NCI-H446 treated with DMSO at 0.1 percent for 48 hours (cell line): ENCODE measurements around the gene PAX9.
"Not testable (repeated sequence)": the region's sequence is repeated elsewhere in the genome, so short reads cannot be mapped to it uniquely, and the experiment has no call there.

Source experiments
- DNase-seq: peaks from one replicate; lab custom pipeline; 2025; lab: John Stamatoyannopoulos, UW

Gene PAX9

DNA sequence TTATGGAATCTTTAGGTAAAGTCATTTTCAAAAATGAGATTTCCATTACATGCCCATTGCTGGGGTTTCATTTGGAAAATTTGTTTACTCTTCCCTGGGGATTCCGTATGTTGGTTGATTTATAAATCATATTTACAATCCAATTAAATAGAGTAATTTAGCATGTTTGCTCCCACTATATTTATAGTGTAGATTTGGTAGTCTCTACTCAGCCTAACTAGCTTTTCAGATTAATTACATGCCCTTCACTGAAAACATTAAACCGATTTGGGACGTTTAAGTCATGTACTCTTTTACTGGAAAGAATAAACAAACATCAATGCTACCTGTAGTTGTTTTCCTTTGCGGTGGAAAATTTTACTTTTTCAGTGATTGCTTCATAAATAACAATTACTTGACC is 10.4 kb downstream of the PAX9 start:
- DNase-seq, result no peak

GRCh38 chr14:36674659-36675058 is 13.0 kb downstream of the PAX9 start:
- DNase-seq, result no peak

DNA sequence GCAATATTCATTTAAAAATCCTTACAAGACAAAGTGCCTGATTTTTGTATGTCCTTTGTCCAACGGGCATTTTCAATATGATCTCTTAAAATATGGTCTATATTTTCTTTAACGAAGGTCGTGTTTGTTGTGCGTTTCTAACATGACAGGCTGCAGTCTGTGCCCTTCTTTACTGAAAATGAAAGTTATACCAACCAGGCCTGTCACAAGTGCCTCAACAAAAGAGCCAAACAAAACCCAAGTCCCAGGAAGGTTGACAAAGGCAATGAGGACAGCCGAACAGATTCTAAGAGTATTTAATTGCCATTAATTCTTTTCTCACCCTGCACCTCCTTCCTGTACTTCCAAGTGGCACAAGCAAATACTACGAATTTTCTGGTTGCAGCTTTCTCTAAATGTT is 13.9 kb downstream of the PAX9 start:
- no peak for DNase-seq

GRCh38 chr14:36676236-36676635 is 14.6 kb downstream of the PAX9 start:
- no peak for DNase-seq

DNA sequence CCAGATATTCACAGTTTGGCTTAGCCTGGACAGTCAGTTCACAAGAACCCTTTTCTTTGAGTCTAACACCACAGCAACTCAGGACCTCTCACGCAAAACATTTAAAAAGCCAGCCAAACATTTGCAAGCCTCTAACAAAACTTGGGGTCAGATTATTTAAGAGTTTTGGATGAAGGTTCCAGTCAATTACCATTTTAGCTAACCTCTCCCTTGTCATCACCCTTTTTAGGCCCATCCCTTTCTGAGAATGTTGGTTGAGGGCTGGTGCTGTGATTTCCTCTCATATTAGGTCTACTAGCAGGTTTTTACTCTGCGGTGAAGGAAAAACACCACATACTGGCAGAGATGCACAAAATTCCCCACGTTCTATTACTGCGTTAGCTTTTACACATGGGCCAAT is 20.7 kb downstream of the PAX9 start:
- no peak for DNase-seq

- DNase-seq, result no peak
Observed at GRCh38 chr14:36683083-36683724, 21.5 kb downstream of the PAX9 start.

GRCh38 chr14:36684946-36685345 is 23.3 kb downstream of the PAX9 start:
- no peak for DNase-seq

DNA sequence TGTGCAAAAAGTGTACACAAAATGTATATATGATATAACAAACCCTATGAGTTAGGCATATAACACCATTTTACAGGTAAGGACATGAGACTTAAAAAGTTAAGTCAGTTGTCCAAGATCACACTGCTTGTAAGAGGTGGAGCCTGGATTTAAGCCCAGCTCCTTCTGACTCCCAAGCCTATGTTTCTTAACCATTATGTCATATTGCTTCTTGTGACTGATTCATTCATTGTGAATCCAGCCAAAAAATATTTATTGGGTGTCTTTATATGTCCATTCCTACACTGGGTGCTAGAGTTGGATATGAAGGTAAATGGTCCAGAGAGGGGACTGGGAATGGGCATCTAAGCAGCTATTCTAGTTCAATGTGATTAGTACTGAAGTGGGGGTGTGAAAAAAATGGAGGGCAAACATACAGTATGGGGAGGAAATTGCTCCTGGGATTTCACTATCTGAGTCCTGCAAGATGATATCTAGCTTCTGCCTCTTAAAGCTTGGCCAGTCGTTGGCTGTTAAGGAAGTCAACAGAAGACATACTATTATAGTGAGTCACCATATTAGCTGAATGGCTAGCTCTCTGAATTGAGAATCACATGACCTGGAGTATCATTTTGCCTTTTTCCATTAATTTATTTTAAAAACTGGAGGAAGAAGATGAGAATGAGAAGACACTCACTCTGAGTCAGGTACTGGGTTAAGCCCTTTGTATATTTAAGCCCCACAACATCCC is 28.8 kb downstream of the PAX9 start:
- no peak for DNase-seq

GRCh38 chr14:36699420-36699819 is 37.8 kb downstream of the PAX9 start:
- DNase-seq, result not testable (repeated sequence)

GRCh38 chr14:36700651-36701050 is 39.0 kb downstream of the PAX9 start:
- no peak for DNase-seq

GRCh38 chr14:36701132-36701531 is 39.5 kb downstream of the PAX9 start:
- DNase-seq, result no peak

- no peak for DNase-seq
Observed at GRCh38 chr14:36702474-36702873, 40.8 kb downstream of the PAX9 start.

DNA sequence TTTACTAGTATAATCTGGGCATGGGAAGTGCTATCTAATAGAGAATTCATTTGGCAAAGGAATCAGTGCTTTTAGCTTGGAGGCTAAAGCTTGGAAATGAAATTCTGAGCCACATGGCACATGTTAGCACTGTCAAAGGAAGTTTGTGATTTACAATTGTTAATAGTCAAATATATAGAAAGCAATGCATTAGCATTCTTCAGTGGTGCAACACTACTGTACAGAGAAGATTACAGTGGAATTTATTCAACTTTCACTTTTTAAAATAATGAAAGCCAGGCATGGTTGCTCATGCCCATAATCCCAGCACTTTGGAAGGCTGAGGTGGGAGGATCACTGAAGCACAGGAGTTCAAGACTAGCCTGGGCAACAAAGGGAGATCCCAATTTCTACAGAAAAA is 45.9 kb downstream of the PAX9 start:
- no peak for DNase-seq

GRCh38 chr14:36713960-36714703 is 52.5 kb downstream of the PAX9 start:
- DNase-seq, result no peak

- no peak for DNase-seq
Observed at GRCh38 chr14:36716614-36717184, 55.0 kb downstream of the PAX9 start.

DNA sequence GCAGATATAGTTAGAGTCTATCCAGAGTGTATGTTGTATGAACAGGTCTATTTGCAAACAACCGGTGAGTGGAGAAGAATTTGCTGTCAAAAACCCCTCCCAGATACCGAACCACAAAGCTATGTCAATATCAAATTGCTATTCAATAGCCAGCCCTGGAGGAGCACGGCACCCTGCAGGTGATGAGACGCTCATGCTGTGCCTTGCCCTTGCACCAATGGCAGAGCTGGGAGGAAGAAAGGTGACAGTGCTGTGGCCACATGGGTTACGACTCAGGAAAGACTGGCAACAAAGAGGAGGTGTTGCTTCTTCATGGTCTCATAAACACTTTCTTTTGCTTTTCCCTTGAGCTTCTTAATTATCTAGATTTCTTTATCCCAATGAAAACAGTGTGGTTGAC is 55.7 kb downstream of the PAX9 start:
- DNase-seq, result no peak

DNA sequence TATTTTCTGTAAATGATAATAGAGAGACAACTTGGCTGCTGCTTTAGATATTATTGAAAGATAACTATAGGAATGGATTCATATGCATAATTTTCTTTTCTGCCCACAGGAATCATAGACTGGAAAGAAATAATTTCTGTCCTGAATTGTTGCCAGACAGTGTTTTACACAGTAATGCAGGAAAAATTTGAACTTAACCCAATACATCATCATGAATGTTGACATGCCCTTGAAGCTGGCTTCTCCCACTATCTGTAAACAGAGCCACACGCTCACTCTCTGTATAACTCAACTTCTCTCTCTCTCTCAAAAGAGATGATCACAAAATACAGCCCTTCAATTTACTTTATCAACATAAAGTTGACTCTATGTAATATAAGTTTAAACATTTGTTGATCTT is 56.6 kb downstream of the PAX9 start:
- DNase-seq, result peak; percentile 20

DNA sequence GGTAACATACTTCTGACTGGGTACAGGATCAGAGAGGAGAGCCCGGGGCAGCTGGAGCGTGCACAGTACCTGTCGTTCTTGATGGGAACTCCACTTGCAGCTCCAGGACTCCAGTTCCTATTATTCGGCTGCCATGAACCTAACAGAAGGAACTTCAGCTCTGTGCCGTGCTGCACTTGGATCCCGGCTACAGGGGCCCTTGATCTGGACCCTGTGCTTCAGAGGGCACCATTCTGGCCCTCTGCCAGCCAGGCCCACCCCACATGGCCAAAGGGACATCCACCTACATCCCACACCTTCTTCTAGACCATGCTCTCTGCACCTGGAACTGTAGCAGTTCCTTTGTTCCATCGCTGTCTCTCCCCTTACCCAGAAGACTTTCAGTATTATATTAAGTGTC is 58.2 kb downstream of the PAX9 start:
- DNase-seq, result no peak

DNA sequence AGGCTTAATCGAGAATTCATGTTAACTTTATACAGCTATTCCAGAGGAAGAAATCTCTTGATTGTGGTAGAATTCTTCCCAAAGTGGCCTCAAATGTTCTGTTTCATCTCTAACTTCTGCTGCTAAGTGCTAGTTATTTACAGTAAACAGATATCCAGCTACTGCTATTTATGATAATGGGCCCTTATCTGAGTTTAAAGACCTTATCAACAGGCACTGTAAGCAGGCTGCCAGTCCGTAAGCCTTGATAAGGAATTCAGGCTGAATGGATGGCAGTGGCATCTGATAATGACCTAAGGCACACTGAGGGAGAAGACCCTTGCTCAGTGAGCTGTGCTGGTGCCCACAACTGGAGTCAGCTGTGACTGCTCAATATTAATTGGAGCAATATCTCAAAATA is 59.0 kb downstream of the PAX9 start:
- no peak for DNase-seq

GRCh38 chr14:36721877-36722276 is 60.2 kb downstream of the PAX9 start:
- DNase-seq, result no peak

GRCh38 chr14:36723530-36723929 is 61.9 kb downstream of the PAX9 start:
- DNase-seq, result no peak

- DNase-seq, result no peak
Observed at GRCh38 chr14:36724162-36724561, 62.5 kb downstream of the PAX9 start.

DNA sequence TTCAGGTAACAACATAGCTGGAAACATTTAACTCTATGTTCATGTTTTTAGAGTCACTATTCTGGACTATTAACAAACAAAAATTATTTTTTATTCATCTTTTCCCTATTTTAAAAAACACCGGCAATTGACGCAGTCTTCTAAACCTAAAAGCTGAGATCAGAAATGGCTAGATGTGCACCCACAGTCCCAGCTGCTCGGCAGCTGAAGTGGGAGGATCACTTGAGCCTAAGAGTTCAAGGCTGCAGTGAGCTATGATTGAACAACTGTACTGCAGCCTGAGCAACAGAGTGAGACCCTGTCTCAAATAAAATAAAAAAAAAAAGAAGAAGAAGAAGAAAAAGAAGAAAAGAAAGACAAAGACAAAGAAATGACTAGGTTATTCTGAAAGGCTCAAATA is 64.5 kb downstream of the PAX9 start:
- DNase-seq, result no peak
